HCT116 (cell line): ENCODE measurements around the gene SH2D3C. TPM values are rescaled to one million over a fixed set of nuclear protein-coding genes. Genes with fewer than 3 reads are reported as not detected.
A peak's percentile ranks its signal among the peaks of the same experiment; 100 is the strongest.

Experiments used
- ATAC-seq: fragments of 200-7000 bp; cut with Tn5 transposase; 2 replicates; pipeline ENCODE4 v1.9.1; 2020; ENCODE audit warnings: mild to moderate bottlenecking, moderate library complexity
- BruUV-seq: library from RNA; stranded (reverse); fragments of 400-500 nt; replicated peaks from 2 replicates; lab custom pipeline; 2021; lab: Mats Ljungman, UMichigan
- CTCF ChIA-PET: fragments of 300-600 bp; sonication (Branson Sonifier 250); formaldehyde crosslinking; loops from one replicate; lab custom pipeline; 2021; ENCODE audit warnings: antibody characterized with exemption; lab: Charles Lee
- POLR2A ChIA-PET: fragments of 300-600, 350-600 bp; sonication (Branson Sonifier 250); formaldehyde crosslinking; loops from one replicate; lab custom pipeline; 2021; ENCODE audit warnings: antibody characterized with exemption; lab: Charles Lee
- RAD21 ChIA-PET, 2 experiments: fragments of 300-600 bp; sonication (Branson Sonifier 250); formaldehyde crosslinking; loops; one replicate each; lab custom pipeline; 2023; ENCODE audit warnings: low total read pairs in 2 of 2; ENCODE audit not compliant: uncharacterized antibody in 2 of 2, unreplicated experiment in 2 of 2, low non-redundant PET in 1 of 2; lab: Charles Lee
- DNase-seq: peaks from one replicate; pipeline ENCODE4 v3.0.0-alpha.2; 2010; ENCODE audit warnings: low read depth, low spot score
- H2AFZ ChIP-seq: fragments of 200-600 bp; shearing (Covaris generic), sonication (generic); 2 replicates; pipeline ENCODE4 v1.6.1; 2017; ENCODE audit warnings: low read depth, mixed run types, mixed read lengths, antibody characterized with exemption, low read length; ENCODE audit not compliant: poor library complexity, severe bottlenecking
- H3K27ac ChIP-seq: 2 replicates; pipeline ENCODE4 v1.5.1; 2012; ENCODE audit warnings: low read depth, low read length
- H3K27me3 ChIP-seq: fragments of 200-600 bp; sonication (generic); 2 replicates; pipeline ENCODE4 v1.6.1; 2016; ENCODE audit warnings: mixed run types, low read length, mixed read lengths; ENCODE audit not compliant: insufficient read depth
- H3K36me3 ChIP-seq, 2 experiments: fragments of 200-500 bp in 1 of 2; fragments of 200-600 bp in 1 of 2; sonication (Bioruptor generic) in 1 of 2; sonication (generic) in 1 of 2; 2 replicates each; pipeline versions ENCODE4 v1.5.1 to v1.6.1; 2014 to 2016; ENCODE audit warnings: low read length in 2 of 2, inconsistent platforms in 1 of 2, mixed read lengths in 1 of 2, mixed run types in 1 of 2; ENCODE audit not compliant: insufficient read depth in 2 of 2, control insufficient read depth in 1 of 2
- H3K4me1 ChIP-seq, 2 experiments: fragments of 200-600 bp in 1 of 2; sonication (generic) in 1 of 2; 2 replicates each; pipeline versions ENCODE4 v1.5.1 to v1.6.1; 2012 to 2017; ENCODE audit warnings: low read length in 2 of 2, inconsistent platforms in 1 of 2, mild to moderate bottlenecking in 1 of 2, mixed read lengths in 1 of 2, mixed run types in 1 of 2, moderate library complexity in 1 of 2; ENCODE audit not compliant: insufficient read depth in 2 of 2, control insufficient read depth in 1 of 2
- H3K4me2 ChIP-seq: fragments of 200-600 bp; sonication (generic); 2 replicates; pipeline ENCODE4 v1.6.1; 2017; ENCODE audit warnings: mixed run types, low read length, mixed read lengths
- H3K4me3 ChIP-seq, 2 experiments: fragments of 200-600 bp in 1 of 2; sonication (generic) in 1 of 2; replicated peaks in 1 of 2; 2 replicates each; pipeline ENCODE4 v1.5.1; 2011 to 2016; ENCODE audit warnings: low read length in 2 of 2, control low read depth in 1 of 2, low read depth in 1 of 2, mild to moderate bottlenecking in 1 of 2, mixed read lengths in 1 of 2, mixed run types in 1 of 2
- H3K79me2 ChIP-seq: fragments of 200-600 bp; sonication (generic); 2 replicates; pipeline ENCODE4 v1.6.1; 2017; ENCODE audit warnings: mild to moderate bottlenecking, mixed run types, low read length, moderate library complexity, mixed read lengths; ENCODE audit not compliant: insufficient read depth
- H3K9ac ChIP-seq: fragments of 200-600 bp; sonication (generic); 2 replicates; pipeline ENCODE4 v1.6.1; 2016; ENCODE audit warnings: low read length, mixed read lengths
- H3K9me2 ChIP-seq: fragments of 200-600 bp; sonication (generic), shearing (Covaris generic); 2 replicates; pipeline ENCODE4 v1.6.1; 2017; ENCODE audit warnings: mixed run types, mild to moderate bottlenecking, moderate library complexity; ENCODE audit not compliant: insufficient read depth
- H3K9me3 ChIP-seq, 2 experiments: fragments of 200-500 bp in 1 of 2; fragments of 200-600 bp in 1 of 2; sonication (Bioruptor generic) in 1 of 2; sonication (generic) in 1 of 2; 2 replicates each; pipeline ENCODE4 v1.6.1; 2014 to 2017; ENCODE audit warnings: low read length in 2 of 2, mixed read lengths in 2 of 2, inconsistent platforms in 1 of 2, low read depth in 1 of 2, mild to moderate bottlenecking in 1 of 2, mixed run types in 1 of 2, moderate library complexity in 1 of 2; ENCODE audit not compliant: control insufficient read depth in 1 of 2, insufficient read depth in 1 of 2
- H4K20me1 ChIP-seq: fragments of 200-600 bp; sonication (generic), shearing (Covaris generic); 2 replicates; pipeline ENCODE4 v1.6.1; 2017; ENCODE audit warnings: mixed run types, mild to moderate bottlenecking, moderate library complexity; ENCODE audit not compliant: insufficient read depth
- CEBPB ChIP-seq: IDR thresholded peaks from 2 replicates; pipeline ENCODE4 v1.6.1; 2012; ENCODE audit warnings: low read depth
- EZH2 ChIP-seq: fragments of 200-600 bp; sonication (generic); IDR thresholded peaks from 2 replicates; pipeline ENCODE4 v1.6.1; 2017; ENCODE audit warnings: antibody characterized with exemption, mixed run types
- SP1 ChIP-seq: IDR thresholded peaks from 2 replicates; pipeline ENCODE4 v1.6.1; 2012; ENCODE audit warnings: low read depth
- SRF ChIP-seq: IDR thresholded peaks from 2 replicates; pipeline ENCODE4 v1.6.1; 2012; ENCODE audit warnings: low read depth
- TCF7L2 ChIP-seq: IDR thresholded peaks from 2 replicates; pipeline ENCODE4 v1.7.0; 2011; ENCODE audit warnings: borderline replicate concordance, inconsistent platforms; ENCODE audit not compliant: insufficient read depth, insufficient read length; ENCODE audit errors: extremely low read depth
- ZFX ChIP-seq: fragments of 450-650 bp; IDR thresholded peaks from 2 replicates; pipeline ENCODE4 v1.6.1; 2017
- ZNF274 ChIP-seq: fragments of 200-500 bp; sonication (Bioruptor generic); IDR thresholded peaks from 2 replicates; pipeline ENCODE4 v1.6.1; 2014; ENCODE audit warnings: mild to moderate bottlenecking, low read depth, low read length, inconsistent platforms
- intact Hi-C: fragments of 100-400 bp; cut with micrococcal nuclease; formaldehyde crosslinking; loops from 2 replicates; pipeline ENCODE4 v1.10.0; 2022
- total RNA-seq: library from RNA; stranded (reverse); gene quantifications from one replicate; pipeline ENCODE4 v1.2.1, GENCODE V29; 2021; ENCODE audit not compliant: unreplicated experiment
- TF ChIP-seq, protein P1 (sequence below): IDR thresholded peaks from 2 replicates; pipeline ENCODE4 v1.6.1; 2012
- TF ChIP-seq, protein P2 (sequence below): IDR thresholded peaks from 2 replicates; pipeline ENCODE4 v1.6.1; 2012
- TF ChIP-seq, protein P3 (sequence below): IDR thresholded peaks from 2 replicates; pipeline ENCODE4 v1.6.1; 2012; ENCODE audit warnings: low read depth

SH2D3C gene
- total RNA-seq, 1 experiment from 2014 or later = 1.3 TPM

DNA sequence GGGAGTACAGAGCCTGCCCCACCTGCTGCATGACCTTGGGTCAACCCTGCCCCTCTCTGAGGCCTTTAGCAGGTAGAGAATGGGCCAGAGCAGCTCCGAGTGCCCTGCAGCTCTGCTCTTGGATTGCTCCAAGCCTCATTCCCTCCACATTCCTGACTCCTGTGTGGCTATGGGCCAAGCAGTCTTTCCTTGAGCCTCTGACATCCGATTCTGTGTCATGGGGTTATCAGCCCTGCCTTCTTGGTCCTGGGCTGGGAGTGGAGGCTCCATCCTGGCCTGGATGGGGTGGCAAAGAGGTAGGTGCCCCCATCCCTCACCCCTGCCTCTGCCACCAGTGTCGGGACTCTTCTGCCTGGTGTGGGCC lies 37.9 kb upstream of the SH2D3C start:
- intact Hi-C loops = no loop called here
- RAD21 ChIA-PET = no interaction called here
- H3K79me2 ChIP-seq = no peaks in the 10 kb centered on the region
- TF ChIP-seq SP1 (no peak), ZFX (no peak), EZH2 (no peak), ZNF274 (no peak), CEBPB (no peak), SRF (no peak), TCF7L2 (no peak)
- TF ChIP-seq, protein P1, sequence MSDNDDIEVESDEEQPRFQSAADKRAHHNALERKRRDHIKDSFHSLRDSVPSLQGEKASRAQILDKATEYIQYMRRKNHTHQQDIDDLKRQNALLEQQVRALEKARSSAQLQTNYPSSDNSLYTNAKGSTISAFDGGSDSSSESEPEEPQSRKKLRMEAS = no peak
- TF ChIP-seq, protein P2, sequence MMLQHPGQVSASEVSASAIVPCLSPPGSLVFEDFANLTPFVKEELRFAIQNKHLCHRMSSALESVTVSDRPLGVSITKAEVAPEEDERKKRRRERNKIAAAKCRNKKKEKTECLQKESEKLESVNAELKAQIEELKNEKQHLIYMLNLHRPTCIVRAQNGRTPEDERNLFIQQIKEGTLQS = no peak
- TF ChIP-seq, protein P3, sequence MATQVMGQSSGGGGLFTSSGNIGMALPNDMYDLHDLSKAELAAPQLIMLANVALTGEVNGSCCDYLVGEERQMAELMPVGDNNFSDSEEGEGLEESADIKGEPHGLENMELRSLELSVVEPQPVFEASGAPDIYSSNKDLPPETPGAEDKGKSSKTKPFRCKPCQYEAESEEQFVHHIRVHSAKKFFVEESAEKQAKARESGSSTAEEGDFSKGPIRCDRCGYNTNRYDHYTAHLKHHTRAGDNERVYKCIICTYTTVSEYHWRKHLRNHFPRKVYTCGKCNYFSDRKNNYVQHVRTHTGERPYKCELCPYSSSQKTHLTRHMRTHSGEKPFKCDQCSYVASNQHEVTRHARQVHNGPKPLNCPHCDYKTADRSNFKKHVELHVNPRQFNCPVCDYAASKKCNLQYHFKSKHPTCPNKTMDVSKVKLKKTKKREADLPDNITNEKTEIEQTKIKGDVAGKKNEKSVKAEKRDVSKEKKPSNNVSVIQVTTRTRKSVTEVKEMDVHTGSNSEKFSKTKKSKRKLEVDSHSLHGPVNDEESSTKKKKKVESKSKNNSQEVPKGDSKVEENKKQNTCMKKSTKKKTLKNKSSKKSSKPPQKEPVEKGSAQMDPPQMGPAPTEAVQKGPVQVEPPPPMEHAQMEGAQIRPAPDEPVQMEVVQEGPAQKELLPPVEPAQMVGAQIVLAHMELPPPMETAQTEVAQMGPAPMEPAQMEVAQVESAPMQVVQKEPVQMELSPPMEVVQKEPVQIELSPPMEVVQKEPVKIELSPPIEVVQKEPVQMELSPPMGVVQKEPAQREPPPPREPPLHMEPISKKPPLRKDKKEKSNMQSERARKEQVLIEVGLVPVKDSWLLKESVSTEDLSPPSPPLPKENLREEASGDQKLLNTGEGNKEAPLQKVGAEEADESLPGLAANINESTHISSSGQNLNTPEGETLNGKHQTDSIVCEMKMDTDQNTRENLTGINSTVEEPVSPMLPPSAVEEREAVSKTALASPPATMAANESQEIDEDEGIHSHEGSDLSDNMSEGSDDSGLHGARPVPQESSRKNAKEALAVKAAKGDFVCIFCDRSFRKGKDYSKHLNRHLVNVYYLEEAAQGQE = no peak
- TF ChIP-seq, all 23 proteins: peak for 0
- ATAC-seq (0 out of 2 replicates have a peak, but pooled peaks have one; percentile 4), DNase-seq (no peak)
- H3K27ac ChIP-seq = no peak overlapping the region
- POLR2A ChIA-PET = no interaction called here
- H3K36me3 ChIP-seq = peaks cover 20 to 23% of the 10 kb centered on the region in 2 experiments; a peak in 3 of 4 replicates
- H3K4me2 ChIP-seq = no peak overlapping the region
- H3K9me3 ChIP-seq = no peaks in the 10 kb centered on the region
- no peaks in the 10 kb centered on the region for H3K4me1 ChIP-seq
- H3K9me2 ChIP-seq = no peaks in the 10 kb centered on the region
- H3K27me3 ChIP-seq = no peaks in the 10 kb centered on the region
- no peak overlapping the region for H2AFZ ChIP-seq
- no peaks in the 10 kb centered on the region for H4K20me1 ChIP-seq
- CTCF ChIA-PET = no interaction called here
- no TSS peak for BruUV-seq
- H3K4me3 ChIP-seq = no peak overlapping the region
- H3K9ac ChIP-seq = no peak overlapping the region
